ENCODE results near the gene PRX. TPM values are rescaled to one million over a fixed set of nuclear protein-coding genes. Genes with fewer than 3 reads are reported as not detected.
A peak's percentile ranks its signal among the peaks of the same experiment; 100 is the strongest.

Gene PRX
- total and polyA plus RNA-seq, 9 of the 15 experiments (the other 6 are each of a cell fraction or from before 2014, with no cell fraction given): 0.65 to 3.5 (median 1.7) TPM; not detected in 2

DNA sequence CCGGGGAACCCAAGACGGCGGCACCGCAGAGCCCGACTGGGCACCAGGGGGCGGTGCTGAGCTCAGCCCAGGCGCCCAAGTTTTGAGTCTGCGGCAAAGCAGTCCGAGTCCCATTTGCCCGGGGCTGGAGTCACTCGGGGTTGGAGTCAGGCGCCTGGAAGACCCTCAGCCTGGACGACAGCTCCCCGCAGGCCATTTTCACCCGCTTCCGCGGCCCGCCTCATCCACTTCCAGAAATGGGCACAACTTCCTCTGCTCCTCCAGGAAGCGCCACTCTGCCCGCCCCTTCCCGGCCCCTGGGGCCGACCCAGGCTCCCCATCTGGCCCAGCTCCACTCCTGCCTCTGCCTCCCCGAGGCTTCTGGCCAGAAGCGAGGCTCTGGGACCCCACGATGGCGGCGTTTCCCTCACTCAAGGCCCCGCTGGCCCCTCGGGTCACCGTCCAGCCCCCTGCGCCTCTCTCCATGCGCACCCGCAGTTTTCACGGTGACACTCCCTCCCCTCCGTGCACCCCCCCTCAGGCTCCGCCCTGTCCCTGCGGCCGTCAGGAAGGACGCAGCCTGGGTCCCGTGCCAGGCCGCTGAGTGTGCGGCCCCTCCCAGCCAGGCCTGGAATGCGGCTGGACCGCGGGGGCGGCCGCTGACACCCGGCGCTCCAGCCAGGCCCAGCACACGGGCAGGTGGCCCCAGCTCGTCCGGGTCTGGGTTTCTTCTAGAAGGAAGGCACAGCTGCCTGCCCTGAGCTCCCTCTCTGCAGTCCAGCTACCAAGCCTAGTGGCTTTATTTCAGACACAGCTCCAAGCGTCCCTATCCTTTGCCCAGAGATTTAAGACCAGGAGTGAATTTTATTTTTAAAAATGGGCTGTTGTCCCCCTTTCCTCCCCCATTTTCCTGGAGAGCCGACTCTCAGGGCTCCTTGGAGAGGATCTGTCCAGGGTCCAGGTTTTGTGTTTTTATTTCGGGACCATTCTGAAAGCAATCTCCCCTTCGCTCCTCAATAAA is 7.9 kb upstream of the PRX start (continued):
- TF ChIP-seq, protein P1, sequence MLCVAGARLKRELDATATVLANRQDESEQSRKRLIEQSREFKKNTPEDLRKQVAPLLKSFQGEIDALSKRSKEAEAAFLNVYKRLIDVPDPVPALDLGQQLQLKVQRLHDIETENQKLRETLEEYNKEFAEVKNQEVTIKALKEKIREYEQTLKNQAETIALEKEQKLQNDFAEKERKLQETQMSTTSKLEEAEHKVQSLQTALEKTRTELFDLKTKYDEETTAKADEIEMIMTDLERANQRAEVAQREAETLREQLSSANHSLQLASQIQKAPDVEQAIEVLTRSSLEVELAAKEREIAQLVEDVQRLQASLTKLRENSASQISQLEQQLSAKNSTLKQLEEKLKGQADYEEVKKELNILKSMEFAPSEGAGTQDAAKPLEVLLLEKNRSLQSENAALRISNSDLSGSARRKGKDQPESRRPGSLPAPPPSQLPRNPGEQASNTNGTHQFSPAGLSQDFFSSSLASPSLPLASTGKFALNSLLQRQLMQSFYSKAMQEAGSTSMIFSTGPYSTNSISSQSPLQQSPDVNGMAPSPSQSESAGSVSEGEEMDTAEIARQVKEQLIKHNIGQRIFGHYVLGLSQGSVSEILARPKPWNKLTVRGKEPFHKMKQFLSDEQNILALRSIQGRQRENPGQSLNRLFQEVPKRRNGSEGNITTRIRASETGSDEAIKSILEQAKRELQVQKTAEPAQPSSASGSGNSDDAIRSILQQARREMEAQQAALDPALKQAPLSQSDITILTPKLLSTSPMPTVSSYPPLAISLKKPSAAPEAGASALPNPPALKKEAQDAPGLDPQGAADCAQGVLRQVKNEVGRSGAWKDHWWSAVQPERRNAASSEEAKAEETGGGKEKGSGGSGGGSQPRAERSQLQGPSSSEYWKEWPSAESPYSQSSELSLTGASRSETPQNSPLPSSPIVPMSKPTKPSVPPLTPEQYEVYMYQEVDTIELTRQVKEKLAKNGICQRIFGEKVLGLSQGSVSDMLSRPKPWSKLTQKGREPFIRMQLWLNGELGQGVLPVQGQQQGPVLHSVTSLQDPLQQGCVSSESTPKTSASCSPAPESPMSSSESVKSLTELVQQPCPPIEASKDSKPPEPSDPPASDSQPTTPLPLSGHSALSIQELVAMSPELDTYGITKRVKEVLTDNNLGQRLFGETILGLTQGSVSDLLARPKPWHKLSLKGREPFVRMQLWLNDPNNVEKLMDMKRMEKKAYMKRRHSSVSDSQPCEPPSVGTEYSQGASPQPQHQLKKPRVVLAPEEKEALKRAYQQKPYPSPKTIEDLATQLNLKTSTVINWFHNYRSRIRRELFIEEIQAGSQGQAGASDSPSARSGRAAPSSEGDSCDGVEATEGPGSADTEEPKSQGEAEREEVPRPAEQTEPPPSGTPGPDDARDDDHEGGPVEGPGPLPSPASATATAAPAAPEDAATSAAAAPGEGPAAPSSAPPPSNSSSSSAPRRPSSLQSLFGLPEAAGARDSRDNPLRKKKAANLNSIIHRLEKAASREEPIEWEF (CRISPR knock-in tag; IDR thresholded peaks at IDR 0.05): no peak
- no peak for TF ChIP-seq MCM3 (IDR thresholded peaks at IDR 0.05)
- TF ChIP-seq POLR3A (IDR thresholded peaks at IDR 0.05; ENCODE audit: borderline replicate concordance, extremely low read depth, insufficient read depth, insufficient read length): no peak
- no peak for TF ChIP-seq DDX20 (tag; IDR thresholded peaks at IDR 0.05; ENCODE audit: low read depth)
- TF ChIP-seq, protein P2, sequence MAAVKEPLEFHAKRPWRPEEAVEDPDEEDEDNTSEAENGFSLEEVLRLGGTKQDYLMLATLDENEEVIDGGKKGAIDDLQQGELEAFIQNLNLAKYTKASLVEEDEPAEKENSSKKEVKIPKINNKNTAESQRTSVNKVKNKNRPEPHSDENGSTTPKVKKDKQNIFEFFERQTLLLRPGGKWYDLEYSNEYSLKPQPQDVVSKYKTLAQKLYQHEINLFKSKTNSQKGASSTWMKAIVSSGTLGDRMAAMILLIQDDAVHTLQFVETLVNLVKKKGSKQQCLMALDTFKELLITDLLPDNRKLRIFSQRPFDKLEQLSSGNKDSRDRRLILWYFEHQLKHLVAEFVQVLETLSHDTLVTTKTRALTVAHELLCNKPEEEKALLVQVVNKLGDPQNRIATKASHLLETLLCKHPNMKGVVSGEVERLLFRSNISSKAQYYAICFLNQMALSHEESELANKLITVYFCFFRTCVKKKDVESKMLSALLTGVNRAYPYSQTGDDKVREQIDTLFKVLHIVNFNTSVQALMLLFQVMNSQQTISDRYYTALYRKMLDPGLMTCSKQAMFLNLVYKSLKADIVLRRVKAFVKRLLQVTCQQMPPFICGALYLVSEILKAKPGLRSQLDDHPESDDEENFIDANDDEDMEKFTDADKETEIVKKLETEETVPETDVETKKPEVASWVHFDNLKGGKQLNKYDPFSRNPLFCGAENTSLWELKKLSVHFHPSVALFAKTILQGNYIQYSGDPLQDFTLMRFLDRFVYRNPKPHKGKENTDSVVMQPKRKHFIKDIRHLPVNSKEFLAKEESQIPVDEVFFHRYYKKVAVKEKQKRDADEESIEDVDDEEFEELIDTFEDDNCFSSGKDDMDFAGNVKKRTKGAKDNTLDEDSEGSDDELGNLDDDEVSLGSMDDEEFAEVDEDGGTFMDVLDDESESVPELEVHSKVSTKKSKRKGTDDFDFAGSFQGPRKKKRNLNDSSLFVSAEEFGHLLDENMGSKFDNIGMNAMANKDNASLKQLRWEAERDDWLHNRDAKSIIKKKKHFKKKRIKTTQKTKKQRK (IDR thresholded peaks at IDR 0.05; ENCODE audit: borderline replicate concordance, low read depth, low read length): no peak
- no peak for TF ChIP-seq TRIM28 (IDR thresholded peaks at IDR 0.05)
- TF ChIP-seq, protein P3, sequence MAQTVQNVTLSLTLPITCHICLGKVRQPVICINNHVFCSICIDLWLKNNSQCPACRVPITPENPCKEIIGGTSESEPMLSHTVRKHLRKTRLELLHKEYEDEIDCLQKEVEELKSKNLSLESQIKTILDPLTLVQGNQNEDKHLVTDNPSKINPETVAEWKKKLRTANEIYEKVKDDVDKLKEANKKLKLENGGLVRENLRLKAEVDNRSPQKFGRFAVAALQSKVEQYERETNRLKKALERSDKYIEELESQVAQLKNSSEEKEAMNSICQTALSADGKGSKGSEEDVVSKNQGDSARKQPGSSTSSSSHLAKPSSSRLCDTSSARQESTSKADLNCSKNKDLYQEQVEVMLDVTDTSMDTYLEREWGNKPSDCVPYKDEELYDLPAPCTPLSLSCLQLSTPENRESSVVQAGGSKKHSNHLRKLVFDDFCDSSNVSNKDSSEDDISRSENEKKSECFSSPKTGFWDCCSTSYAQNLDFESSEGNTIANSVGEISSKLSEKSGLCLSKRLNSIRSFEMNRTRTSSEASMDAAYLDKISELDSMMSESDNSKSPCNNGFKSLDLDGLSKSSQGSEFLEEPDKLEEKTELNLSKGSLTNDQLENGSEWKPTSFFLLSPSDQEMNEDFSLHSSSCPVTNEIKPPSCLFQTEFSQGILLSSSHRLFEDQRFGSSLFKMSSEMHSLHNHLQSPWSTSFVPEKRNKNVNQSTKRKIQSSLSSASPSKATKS (CRISPR knock-in tag; IDR thresholded peaks at IDR 0.05): no peak
- TF ChIP-seq BRCA1 (IDR thresholded peaks at IDR 0.05): no peak
- TF ChIP-seq BRCA1 (CRISPR knock-in tag; IDR thresholded peaks at IDR 0.05): no peak
- TF ChIP-seq, protein P4, sequence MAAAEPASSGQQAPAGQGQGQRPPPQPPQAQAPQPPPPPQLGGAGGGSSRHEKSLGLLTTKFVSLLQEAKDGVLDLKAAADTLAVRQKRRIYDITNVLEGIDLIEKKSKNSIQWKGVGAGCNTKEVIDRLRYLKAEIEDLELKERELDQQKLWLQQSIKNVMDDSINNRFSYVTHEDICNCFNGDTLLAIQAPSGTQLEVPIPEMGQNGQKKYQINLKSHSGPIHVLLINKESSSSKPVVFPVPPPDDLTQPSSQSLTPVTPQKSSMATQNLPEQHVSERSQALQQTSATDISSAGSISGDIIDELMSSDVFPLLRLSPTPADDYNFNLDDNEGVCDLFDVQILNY (CRISPR knock-in tag; IDR thresholded peaks at IDR 0.05): no peak
- TF ChIP-seq KLF10 (CRISPR knock-in tag; IDR thresholded peaks at IDR 0.05): no peak
- TF ChIP-seq RFX1 (IDR thresholded peaks at IDR 0.05): no peak
- peak; percentile 95 for TF ChIP-seq RBFOX2 (IDR thresholded peaks at IDR 0.05; ENCODE audit: low read depth, low read length)
- TF ChIP-seq PPARD (CRISPR knock-in tag; IDR thresholded peaks at IDR 0.05): no peak
